SHP77 (cell line): ENCODE data around the gene CAMK2N1.
A peak's percentile ranks its signal among the peaks of the same experiment; 100 is the strongest.
"Not testable (repeated sequence)": the region's sequence is repeated elsewhere in the genome, so short reads cannot be mapped to it uniquely, and the experiment has no call there.

Source experiments
- DNase-seq, 2 experiments: peaks; one replicate each; lab custom pipeline; 2025; lab: John Stamatoyannopoulos, UW

The CAMK2N1 gene

DNA sequence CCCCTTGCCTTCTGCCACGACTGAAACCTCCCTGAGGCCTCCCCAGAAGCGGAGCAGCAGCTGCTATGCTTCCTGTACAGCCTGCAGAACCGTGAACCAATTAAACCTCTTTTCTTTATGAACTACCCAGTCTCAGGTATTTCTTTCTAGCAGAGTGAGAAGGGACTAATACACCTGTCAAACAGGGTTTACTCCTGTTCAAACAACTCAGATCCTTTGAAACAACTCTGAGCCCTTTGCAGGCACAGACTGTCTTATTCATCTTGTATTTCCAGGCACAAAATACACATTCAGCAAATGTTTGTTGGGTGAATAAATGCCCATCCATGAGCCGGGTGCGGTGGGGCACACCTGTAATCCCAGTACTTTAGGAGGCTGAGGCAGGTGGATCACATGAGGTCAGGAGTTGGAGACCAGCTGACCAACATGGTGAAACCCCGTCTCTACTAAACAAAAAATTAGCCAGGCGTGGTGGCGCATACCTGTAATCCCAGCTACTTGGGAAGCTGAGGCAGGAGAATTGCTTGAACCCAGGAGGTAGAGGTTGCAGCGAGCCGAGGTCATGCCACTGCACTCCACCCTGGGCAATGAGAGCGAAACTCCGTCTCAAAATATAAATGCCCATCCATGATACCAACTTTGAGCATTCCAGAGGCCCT is 10.8 kb upstream of the CAMK2N1 start:
- not testable (repeated sequence) for DNase-seq

DNA sequence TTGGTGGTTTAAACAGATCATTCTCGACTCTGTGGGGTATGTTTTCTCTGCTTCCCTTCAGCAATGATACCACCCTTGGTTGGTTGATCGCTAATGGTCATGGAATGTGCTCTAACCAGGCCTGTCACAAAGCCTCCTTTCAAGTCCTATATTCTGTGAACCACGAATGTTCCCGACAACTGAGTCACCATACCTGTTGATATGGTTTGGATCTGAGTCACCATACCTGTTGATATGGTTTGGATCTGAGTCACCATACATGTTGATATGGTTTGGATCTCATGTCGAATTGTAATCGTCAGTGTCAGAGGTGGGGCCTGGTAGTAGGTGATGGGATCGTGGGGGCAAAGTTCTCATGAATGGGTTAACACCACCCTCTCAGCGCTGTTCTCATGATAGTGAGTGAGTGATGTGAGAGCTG is 10.2 kb upstream of the CAMK2N1 start:
- DNase-seq: no peak

DNA sequence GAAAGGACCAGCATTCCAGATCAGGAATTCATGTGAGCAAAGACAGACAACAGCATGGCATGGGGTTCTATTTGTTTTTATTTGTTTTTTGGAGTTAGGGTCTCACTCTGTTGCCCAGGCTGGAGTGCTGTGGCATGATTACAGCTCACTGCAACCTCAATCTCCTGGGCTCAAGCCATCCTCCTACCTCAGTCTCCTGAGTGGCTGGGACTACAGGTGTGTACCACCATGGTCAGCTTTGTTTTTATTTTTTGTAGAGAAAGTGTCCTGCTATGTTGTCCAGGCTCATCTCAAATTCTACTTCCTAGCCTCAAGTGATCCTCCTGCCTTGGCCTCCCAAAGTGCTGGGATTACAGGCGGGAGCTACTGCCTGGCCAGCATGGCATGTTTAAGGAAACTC is 9.7 kb upstream of the CAMK2N1 start:
- no peak for DNase-seq

DNA sequence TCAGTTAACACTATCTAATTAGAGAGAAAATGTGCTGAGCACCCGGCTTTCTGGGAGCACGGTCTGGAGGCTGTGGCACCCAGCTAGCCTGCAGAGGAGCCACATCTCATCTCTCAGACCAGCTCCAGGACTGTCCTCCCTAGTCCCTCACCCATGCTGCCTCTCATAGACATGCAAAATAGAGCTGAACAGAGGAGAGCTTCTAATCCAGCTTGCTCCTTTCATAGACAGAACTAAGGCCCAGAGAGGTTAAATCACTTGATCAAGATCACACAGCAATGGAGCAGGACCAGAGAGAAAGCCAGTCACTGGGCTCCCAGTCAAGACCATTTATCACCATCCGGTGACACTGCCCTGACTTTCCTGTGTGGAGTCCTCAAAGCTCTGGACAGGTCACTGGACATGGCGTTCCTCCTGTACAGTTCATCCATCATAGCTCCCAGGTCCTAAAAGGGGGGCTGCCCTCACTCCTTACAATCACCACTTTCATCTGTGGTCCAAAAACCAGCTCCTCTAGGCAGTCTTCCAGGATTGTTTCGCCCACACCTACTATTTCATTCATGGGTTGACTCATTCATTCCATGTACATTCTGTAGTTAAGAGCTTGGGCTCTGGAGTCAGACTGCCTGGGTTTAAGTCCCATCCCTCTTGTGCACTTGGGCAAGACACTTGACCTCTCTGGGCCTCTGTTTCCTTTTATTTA is 8.8 kb upstream of the CAMK2N1 start:
- DNase-seq: peak in 1 of 2 experiments; percentile 9

DNA sequence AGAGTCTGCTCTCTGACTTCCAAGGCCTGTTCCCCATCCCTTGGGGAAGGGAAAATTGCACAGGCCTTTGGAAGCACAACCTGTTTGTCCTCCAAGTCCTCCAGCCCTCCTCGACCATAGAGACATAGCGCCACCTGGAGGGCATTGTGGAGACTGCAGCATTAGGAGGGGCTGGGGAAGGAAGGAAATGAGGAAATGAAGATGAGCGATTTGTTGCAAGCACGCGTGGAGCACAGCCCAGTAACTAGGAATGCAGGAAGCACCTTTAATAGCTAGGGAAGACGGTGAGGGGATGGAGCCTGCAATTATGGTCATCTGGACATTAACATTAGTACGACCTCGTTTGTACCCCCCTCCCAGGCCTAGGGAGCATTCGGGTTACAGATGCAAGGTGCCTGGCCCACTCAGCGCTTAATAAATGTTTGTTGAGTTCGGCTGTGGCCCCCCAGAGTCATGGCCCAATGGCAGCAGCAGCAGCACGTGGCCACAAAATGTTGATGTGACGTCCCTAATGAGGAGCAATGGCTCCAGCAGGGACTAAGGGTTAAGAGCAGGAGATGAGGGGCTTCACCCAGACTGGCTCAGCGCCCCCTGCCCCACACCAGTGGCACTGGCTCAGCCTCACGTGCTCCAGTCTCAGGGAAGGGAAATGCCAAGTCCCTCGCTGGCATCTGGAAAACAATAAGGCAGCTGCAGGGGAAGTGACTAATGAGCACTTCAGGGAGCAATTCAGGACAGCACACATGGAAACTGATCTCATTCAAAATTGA is 8.0 kb upstream of the CAMK2N1 start:
- DNase-seq: peak; percentile 55 to 76

DNA sequence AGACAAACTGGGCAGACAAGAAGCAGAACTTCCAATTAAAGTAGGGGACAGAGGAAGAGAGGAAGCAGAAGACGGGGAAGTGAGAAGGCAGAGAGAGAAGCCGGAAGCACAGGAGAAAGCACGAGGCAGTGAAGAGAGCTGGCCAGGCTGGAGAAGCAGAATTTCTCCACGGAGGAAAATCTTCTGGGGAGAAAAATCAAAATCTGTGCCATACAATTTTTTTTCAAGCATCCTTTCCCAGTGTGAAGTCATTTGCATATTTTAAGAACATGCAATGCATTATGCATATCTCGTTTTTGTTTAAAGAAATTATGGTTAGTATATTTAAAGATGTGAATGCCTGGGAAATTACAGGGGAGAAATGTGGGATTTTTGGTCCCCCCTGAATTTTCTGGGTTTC is 7.3 kb upstream of the CAMK2N1 start:
- DNase-seq: no peak

DNA sequence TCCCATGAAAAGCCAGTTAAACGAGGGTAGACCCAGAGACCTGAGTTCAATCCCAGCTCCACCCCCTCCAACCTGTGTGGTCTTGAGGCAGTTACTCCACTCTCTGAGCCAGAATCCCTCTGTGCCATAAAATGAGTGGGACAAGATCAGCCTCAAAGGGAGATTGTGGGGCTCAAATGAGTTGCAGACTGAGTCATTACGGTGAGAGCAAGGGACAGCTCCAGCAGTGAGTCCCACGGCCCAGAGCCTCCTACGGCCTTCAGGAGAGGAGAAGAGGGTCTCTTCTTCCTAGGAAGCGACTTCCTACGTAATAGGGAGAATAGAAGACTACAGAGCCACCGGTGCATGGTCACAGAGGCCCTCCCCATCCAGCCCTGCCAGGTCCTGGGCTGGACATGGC is 6.7 kb upstream of the CAMK2N1 start:
- no peak for DNase-seq

DNA sequence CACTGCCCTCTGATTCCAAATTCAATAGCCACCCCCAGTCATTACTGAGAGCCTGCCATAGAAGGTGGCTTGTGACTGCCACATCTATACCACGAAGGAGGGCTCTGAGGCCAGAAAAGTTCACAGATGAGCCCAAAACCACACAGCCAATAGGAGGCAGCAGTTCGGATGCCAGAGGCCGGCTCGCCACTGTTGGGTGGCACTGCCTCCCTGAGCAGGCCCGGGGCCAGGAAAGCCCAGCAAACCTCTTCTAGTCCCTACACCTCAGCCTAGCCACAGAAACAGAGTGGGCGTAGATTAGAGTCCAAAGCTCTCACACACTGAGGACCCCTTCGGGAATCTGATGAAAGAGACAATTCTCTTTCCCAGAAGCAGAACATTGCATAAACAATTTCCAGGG is 5.9 kb upstream of the CAMK2N1 start:
- DNase-seq: no peak

DNA sequence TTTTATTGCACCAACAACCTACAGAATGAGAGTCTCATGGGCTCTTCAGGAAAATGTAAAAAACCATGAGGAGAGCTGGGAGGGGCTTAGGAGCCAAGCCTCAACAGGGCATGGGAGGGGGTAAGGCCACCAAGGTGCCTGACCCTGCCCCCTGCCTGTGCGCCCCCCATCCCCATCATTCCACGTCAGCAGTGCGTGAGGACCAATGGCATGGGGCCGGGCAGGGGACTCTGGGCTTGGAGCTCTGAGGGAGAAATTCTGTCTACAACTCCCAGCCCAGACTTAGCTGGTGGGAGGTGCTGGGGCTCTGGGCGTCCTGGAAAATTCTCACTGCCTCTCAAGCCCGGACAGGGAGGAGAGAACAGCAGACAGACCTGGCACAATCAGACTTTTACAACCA is 5.2 kb upstream of the CAMK2N1 start:
- DNase-seq: no peak

DNA sequence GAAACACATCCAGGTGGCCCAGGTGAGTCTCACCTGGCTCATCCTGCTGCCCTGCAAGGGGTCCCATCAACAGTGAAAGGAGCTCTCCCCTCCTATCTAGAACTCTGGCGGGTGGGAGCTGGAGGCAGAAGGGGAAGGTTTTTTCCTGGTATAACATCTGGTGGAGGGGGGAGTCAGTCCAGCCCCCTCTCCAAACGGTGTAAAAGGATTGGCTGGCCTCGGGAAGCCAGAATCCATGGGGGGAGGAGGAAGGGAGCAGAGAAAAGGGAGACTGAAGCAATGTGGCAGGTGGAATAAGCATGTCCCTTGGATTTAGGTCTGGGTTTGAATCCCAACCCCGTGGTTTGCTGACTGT is 1.2 kb upstream of the CAMK2N1 start:
- DNase-seq: no peak

DNA sequence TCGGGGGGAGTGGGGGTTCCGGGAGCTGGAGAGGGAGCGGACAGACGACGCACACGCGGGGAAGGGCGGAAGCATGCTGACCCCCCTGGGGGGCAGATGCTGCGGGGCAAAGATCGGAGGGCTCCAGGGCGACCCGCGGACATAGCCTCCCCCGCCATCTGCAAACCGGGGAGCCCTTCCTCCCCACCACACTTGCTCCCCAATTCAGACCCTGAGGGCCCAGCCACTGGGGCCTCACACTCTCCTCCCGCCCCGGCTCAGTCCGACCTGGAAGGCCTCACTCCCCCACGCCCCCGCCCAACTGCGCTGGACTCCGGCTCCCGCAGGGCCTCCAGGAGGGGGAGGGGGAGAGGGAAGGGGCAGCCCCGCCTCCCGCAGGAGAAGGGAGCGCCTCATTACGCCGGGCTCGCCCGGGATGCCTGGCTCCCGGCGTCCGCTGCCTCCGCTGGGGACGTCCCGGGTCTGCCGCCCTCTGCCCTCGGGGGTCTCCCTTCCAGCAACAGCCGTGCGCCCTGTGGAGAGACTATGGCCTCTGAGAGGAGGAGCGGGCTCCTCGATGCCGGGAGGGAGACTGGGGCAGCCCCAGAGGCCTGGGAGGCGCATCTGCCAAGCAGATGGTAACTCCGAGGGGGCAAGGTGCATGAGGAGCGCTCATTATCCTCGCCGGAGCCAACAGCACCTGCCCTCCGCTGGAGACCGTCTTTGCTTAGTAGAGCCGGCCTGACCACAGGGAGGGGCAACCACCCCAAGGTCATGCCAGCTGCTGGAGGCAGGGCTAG is 636 bp upstream of the CAMK2N1 start:
- DNase-seq: peak; percentile 73 to 88

DNA sequence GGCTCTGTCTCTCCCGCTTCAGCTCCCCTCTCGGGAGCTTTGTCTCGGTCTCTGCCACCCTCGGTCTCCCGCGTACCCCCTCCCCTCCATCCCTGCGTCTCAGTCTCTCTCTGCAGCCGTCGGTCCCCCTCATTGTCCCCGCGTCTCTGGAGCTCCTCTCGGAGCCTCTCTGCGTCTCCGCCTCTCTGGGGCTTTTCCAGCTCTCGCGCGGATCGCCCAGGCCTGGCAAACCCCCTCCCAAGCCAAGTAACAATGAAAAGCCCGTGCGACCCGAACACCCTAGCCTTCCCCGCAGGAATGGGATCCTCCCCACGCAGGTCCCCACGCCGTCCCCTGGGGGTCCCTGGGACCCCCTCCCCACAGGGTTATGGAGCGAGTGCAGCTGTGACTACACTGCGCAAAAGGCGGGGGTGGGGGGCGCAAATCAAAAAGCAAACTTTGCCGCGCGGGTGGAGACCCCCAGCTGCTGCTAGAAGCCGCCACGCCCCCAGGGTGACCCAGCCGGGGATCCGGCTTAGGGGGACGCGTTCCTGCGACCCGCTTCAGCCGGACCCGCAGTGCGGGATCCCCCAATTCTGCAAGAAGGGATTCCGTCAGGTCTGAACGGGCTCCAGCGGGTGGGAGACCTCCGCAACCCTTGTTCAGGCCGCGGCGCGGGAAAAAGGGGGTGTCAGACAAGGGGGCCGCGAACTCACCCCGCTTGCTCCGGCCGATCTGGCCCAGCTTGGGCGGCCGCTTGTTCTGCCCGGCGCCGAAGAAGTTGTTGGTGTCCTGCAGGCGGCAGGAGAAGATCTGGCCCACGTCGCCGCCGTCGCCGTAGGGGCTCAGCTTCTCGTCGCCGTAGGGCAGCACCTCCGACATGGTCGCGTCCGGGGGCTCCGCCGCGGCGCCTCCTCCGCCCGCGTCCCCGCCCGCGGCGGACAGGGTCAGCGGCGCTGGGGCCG is 1.2 kb downstream of the CAMK2N1 start:
- DNase-seq: no peak

DNA sequence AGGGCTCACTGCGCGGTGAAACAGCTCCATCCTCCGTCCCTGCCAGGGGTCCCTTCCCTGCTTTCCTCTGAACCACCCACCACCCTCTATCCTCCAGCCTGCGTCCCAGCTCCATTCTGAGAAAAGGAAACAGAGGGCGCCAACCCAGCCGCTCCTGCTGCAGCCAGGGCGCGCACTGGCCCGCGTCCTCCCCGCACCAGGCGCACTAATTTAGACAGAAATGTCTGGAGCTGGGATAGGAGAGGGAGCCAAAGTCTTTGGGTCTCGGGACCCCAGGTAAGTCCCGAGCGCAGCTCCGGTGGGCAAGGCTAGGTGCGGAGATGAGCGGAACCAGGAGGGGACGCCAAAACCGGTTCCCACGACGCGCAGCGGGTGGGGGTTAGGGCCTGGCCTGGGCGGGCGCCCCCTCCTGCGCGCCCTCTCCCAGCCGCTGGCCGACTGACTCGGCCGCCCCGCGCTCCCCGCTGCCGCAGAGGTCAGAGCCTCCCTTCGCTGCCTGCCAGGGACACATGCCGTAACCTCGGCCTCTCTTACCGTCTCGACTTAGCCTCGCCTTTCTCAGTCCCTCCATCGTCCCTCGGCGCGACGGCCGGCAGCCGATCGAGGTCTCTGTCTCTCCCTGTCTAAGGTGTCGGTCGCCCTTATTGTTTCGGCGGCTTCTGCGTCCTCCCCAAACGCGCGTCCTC is 2.0 kb downstream of the CAMK2N1 start:
- DNase-seq: no peak

DNA sequence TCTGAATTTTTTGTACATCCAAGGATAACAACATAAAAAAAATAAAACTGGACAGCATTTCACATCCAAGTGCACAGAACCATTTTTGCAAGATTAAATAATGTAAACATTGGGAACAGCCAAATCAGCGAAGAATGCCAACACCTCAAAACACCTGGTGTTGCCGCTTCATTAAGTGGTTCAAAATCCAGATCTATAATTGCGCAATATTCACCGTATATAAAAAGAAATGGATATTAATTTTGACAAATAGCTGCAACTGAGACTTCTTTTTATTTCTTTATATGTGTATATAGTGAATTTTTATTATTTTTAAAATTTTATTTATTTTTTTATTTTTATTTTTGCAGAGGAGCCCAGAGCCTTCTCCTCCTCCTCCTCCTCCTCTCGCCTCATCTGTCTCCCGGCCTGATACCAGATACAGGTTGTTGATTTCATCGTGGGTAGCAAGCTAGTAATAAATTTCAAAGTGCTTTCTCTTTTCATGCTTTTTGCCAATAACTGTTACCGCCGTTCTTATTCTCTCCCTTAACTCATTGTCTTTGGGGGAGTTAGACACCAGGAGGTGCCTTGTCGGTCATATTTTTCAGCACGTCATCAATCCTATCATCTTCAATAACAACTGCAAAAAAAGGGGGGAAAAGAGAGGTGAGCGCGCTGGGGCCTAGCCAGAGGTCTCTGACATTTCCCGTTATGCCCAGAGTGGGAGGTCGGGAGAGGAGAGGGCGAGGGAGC is 2.7 kb downstream of the CAMK2N1 start:
- no peak for DNase-seq

DNA sequence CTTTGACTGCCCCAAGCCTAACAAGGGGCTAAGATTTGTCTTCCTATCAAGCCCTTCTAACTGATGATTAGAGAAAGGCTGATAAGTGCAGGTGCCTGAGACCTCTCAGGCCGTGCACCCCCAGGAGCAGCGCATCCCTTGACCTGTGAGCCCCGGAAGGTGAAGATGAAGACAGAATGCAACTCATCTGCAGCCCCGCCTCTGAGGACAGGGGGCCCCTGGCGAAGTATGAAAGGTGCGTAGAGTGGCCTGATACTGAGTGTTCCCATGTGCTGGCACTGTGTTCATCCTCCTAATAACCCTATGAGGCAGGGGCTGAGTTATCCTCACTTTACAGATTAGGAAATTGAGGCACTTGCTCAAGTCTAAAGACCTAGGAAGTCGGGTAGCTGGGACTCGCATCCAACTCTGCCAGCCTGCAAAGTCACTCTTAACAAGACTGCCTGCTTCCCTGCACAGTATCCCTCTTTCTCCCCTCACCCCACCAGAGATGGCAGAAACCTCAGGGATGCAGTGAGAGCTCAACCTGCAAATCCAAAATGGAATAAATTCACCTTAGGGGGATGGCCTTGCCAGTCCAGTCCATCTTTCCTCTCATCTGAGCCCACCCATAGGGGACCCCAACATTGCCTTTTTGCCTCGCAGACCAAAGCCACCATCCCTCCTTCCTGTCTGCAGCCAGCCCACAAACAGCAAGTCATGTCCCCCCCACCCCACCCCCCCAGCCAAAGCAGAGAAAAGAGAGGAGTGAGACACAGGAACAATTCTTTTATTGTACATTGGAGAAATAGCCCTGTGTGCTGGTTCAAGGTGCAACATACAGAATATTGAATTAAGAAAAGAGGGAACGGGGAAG is 4.1 kb downstream of the CAMK2N1 start:
- no peak for DNase-seq

DNA sequence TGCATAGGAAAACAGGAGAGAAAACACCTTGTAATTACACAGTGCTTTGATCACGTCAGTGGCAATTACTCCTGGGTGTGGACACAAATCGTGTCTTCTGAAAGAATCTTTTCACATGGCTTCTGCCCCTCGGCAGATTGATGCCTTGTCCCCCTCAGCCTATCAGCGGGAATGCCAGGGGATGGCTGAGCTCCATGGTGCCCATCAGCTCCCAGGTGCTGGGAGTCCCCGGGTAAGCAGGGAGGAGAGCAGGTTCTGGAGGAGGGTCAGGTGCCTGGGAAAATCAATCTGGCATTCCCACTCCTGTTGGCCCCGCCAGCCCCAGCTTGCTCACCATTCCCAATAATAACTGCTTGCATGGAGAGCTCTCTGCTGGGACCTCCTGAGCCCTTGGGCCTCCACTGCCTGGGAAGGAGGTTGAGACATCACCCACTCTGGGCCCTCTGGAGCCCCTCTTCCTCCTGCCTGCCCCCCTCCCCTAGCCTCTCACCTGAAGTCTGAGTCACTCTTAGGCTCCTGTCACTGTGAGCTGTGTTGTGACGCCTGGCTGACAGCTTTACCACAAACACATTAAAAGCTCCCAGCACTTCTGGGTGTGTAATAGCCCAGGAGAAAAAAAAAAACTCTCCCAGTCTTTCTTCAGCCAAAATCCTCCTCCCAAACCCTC is 4.9 kb downstream of the CAMK2N1 start:
- no peak for DNase-seq

DNA sequence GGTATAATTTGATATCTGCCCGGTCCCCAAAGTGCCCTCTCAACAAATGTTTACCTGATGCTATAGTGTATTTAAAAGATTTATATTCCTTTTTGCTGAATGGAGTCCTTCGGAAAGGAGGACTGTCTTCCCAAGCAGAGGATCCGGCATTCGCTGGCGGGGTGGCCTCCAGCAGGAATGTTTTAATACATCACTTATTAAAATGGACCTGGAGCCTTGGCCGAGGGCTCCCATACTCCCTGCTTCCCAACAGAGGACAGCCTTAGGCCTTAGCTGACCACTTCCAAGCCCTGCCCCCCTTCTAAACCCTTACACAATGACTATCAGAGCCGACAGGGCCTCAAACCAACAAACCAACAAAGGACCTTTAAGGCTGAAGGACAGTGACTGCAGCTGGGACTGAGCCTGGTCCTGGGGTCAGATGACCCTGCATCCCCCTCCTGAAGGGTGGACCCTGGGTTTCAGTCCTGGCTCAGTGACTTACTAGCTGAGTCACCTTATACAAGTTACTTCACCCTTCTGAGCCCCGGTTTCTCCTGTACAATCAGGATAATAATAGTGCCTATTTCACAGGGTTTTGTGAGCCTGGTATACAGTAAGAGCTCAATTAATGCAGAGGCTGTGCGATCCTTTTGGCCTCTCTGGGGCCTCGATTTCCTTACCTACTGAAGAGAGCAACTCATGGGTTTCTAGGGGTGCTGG is 5.6 kb downstream of the CAMK2N1 start:
- no peak for DNase-seq

DNA sequence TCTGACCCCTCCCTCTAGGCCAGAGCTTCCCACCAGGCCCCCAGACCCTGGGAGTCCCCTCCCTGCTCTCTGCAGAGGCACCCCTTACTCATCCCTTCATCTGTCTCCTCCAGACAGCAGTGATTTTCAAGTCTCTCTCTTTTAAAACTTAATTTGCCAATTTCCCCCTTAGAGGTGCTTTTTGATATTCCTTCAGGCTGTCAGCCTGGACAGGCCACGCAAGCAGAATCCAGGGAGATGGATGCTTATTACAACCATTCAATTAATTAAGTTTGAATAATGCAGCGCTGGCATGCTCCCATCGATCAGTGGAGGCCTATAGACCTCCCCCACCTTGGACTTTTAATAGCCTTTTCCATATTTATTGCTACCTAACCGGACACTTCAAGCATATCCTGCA is 6.2 kb downstream of the CAMK2N1 start:
- no peak for DNase-seq
